GM12878 (cell line): ENCODE data around the gene PKP2. TPM values are rescaled to one million over a fixed set of nuclear protein-coding genes. Genes with fewer than 3 reads are reported as not detected.

Experiments
- ATAC-seq: fragments of 200-7000 bp; cut with Tn5 transposase; 3 replicates; pipeline ENCODE4 v1.9.1; 2020; ENCODE audit warnings: mild to moderate bottlenecking, moderate library complexity
- BruUV-seq: library from RNA; stranded (reverse); fragments of 400-500 nt; replicated peaks from 2 replicates; lab custom pipeline; 2021; lab: Mats Ljungman, UMichigan
- CTCF ChIA-PET: fragments of 300-600 bp; sonication (Branson Sonifier 250); formaldehyde crosslinking; extraction: SDS; loops from one replicate; lab custom pipeline; 2021; ENCODE audit warnings: inconsistent platforms; lab: Yijun Ruan, JAX
- POLR2A ChIA-PET: fragments of 350-600 bp; formaldehyde crosslinking; extraction: SDS; loops from one replicate; lab custom pipeline; 2021; ENCODE audit warnings: inconsistent platforms; lab: Charles Lee
- RAD21 ChIA-PET: fragments of 300-600 bp; sonication (Branson Sonifier 250); formaldehyde crosslinking; loops from one replicate; lab custom pipeline; 2023; ENCODE audit warnings: antibody characterized with exemption; ENCODE audit not compliant: unreplicated experiment; lab: Charles Lee
- SMC1A ChIA-PET: fragments of 300-600 bp; sonication (Branson Sonifier 250); formaldehyde crosslinking; loops from one replicate; lab custom pipeline; 2023; ENCODE audit not compliant: unreplicated experiment, uncharacterized antibody; lab: Charles Lee
- DNase-seq: peaks from one replicate; pipeline ENCODE4 v3.0.0-alpha.2; 2011; ENCODE audit warnings: low read depth, low spot score
- FAIRE-seq: peaks from 3 replicates; lab custom pipeline; 2011; peaks lifted over from hg19 to GRCh38; lab: Jason Lieb, UNC
- H2AFZ ChIP-seq: 2 replicates; pipeline ENCODE4 v1.6.0; 2011; ENCODE audit warnings: low read depth, low read length, control low read depth; ENCODE audit not compliant: control insufficient read depth
- H3K27ac ChIP-seq: 2 replicates; pipeline ENCODE4 v1.5.1; 2011; ENCODE audit warnings: control low read depth; ENCODE audit not compliant: control insufficient read depth, insufficient read depth
- H3K27me3 ChIP-seq, 2 experiments: replicated peaks in 1 of 2; 2 replicates each; pipeline versions ENCODE4 v1.6.0 to v1.6.1; 2011; ENCODE audit warnings: low read length in 1 of 2; ENCODE audit not compliant: control insufficient read depth in 2 of 2, insufficient read depth in 2 of 2
- H3K36me3 ChIP-seq, 2 experiments: 2 replicates each; pipeline ENCODE4 v1.5.1; 2011; ENCODE audit warnings: low read length in 1 of 2; ENCODE audit not compliant: control insufficient read depth in 2 of 2, insufficient read depth in 2 of 2
- H3K4me1 ChIP-seq: 2 replicates; pipeline ENCODE4 v1.6.1; 2011; ENCODE audit warnings: mild to moderate bottlenecking, low read length, moderate library complexity, mixed read lengths; ENCODE audit not compliant: control insufficient read depth, insufficient read depth
- H3K4me2 ChIP-seq: 2 replicates; pipeline ENCODE4 v1.6.0; 2011; ENCODE audit warnings: control low read depth; ENCODE audit not compliant: control insufficient read depth, insufficient read depth
- H3K4me3 ChIP-seq: fragments of 200-600 bp; sonication (generic); 2 replicates; pipeline ENCODE4 v1.5.1; 2016
- H3K79me2 ChIP-seq: 2 replicates; pipeline ENCODE4 v1.6.0; 2011; ENCODE audit warnings: low read length; ENCODE audit not compliant: control insufficient read depth, insufficient read depth
- H3K9ac ChIP-seq: 2 replicates; pipeline ENCODE4 v1.8.0; 2011; ENCODE audit warnings: low read length, control low read depth, mixed read lengths; ENCODE audit not compliant: control insufficient read depth, insufficient read depth
- H3K9me3 ChIP-seq: replicated peaks from 3 replicates; pipeline ENCODE4 v1.5.1; 2011; ENCODE audit warnings: mild to moderate bottlenecking, low read length; ENCODE audit not compliant: control insufficient read depth, insufficient read depth
- H4K20me1 ChIP-seq: 2 replicates; pipeline ENCODE4 v1.6.0; 2011; ENCODE audit not compliant: control insufficient read depth, insufficient read depth
- CBFB ChIP-seq: IDR thresholded peaks from 2 replicates; pipeline ENCODE4 v1.6.1; 2016; ENCODE audit warnings: antibody characterized with exemption, low read depth
- CBX3 ChIP-seq: fragments of 200-600 bp; sonication (generic); IDR thresholded peaks from 2 replicates; pipeline ENCODE4 v1.6.1; 2016; ENCODE audit warnings: low read depth, borderline replicate concordance
- E4F1 ChIP-seq: fragments of 450-650 bp; IDR thresholded peaks from 2 replicates; pipeline ENCODE4 v1.6.1; 2018; ENCODE audit warnings: borderline replicate concordance, mild to moderate bottlenecking; ENCODE audit not compliant: partially characterized antibody
- GATAD2B ChIP-seq: fragments of 450-650 bp; conservative IDR thresholded peaks from 2 replicates; pipeline ENCODE4 v1.6.1; 2017; ENCODE audit warnings: low read depth, mild to moderate bottlenecking, moderate library complexity
- POU2F2 ChIP-seq: IDR thresholded peaks from 3 replicates; pipeline ENCODE4 v1.6.1; 2011; ENCODE audit warnings: low read depth, mild to moderate bottlenecking, low read length, borderline replicate concordance
- SKIL ChIP-seq: fragments of 450-650 bp; IDR thresholded peaks from 2 replicates; pipeline ENCODE4 v1.6.1; 2017; ENCODE audit warnings: mild to moderate bottlenecking, low read depth, inconsistent platforms; ENCODE audit not compliant: poor library complexity, severe bottlenecking
- TAF1 ChIP-seq: IDR thresholded peaks from 2 replicates; pipeline ENCODE4 v1.6.1; 2011; ENCODE audit warnings: mild to moderate bottlenecking, low read depth, low read length, borderline replicate concordance
- USF1 ChIP-seq: IDR thresholded peaks from 2 replicates; pipeline ENCODE4 v1.6.1; 2011; ENCODE audit warnings: borderline replicate concordance, low read depth, mild to moderate bottlenecking, moderate library complexity, mixed read lengths, low read length; ENCODE audit not compliant: insufficient read depth; ENCODE audit errors: extremely low read length
- ZNF622 ChIP-seq: fragments of 450-650 bp; IDR thresholded peaks from 2 replicates; pipeline ENCODE4 v1.6.1; 2017; ENCODE audit warnings: mild to moderate bottlenecking, inconsistent platforms
- whole genome bisulfite sequencing: methylation state at CpG from one replicate; pipeline ENCODE4 v1.1.6; 2016; ENCODE audit warnings: low lambda C conversion rate; ENCODE audit not compliant: insufficient replicate concordance, insufficient coverage; ENCODE audit errors: missing lambda C conversion rate; 5-methylcytosine and 5-hydroxymethylcytosine counted together
- in situ Hi-C: fragments of 300-500 bp; cut with MboI; formaldehyde crosslinking; loops from 9 replicates; pipeline ENCODE4 v1.14.3; 2018; ENCODE audit warnings: mixed read lengths
- intact Hi-C: fragments of 100-400 bp; cut with micrococcal nuclease; formaldehyde crosslinking; loops from one replicate; pipeline ENCODE4 v1.14.2; 2022; ENCODE audit not compliant: unreplicated experiment
- polyA plus RNA-seq, 11 experiments: library from polyadenylated mRNA; depleted of rRNA in 4 of 11; unstranded in 6 of 11; stranded (reverse) in 5 of 11; fragments of >200 nt; fragmentation: Nextera tagmentation in 4 of 11; fragmentation: Illumina TruSeq in 1 of 11; extraction: Ambion mirVana in 4 of 11; extraction: Trizol in 1 of 11; gene quantifications; 1 replicate in 1 of 11; 2 replicates in 10 of 11; pipeline versions ENCODE4 v1.2.1 to v1.2.3, GENCODE V29; 2011 to 2016; ENCODE audit warnings: inconsistent platforms in 2 of 11, missing spikeins in 2 of 11, low read depth in 1 of 11
- total RNA-seq, 4 experiments: library from RNA; depleted of rRNA in 3 of 4; stranded (reverse); fragments of >200 nt in 3 of 4; fragmentation: Illumina TruSeq in 1 of 4; extraction: Trizol in 1 of 4; gene quantifications; 2 replicates each; pipeline versions ENCODE4 v1.2.1 to v1.2.3, GENCODE V29; 2013 to 2021

Gene PKP2
- total and polyA plus RNA-seq, 10 of the 15 experiments (the other 5 are each of a cell fraction or from before 2014, with no cell fraction given), result 0.02 to 4.1 (median 0.07) TPM; not detected in 4

GRCh38 chr12:32887058-32887457, 9.5 kb downstream of the PKP2 start:
- WGBS, result 47% methylated on average over 3 of the region's 3 CpGs
- Histone ChIP-seq H3K27me3 (no peaks in the 10 kb centered on the region), H3K79me2 (no peaks in the 10 kb centered on the region), H3K9ac (no peak overlapping the region)
- POLR2A ChIA-PET, result no interaction called here
- TF ChIP-seq CBFB (no peak), E4F1 (no peak), CBX3 (no peak), GATAD2B (no peak), ZNF622 (no peak), TAF1 (no peak), USF1 (no peak), SKIL (no peak), POU2F2 (no peak)
- TF ChIP-seq, all 136 proteins: peak for 0
- H3K4me3 ChIP-seq, result no peak overlapping the region
- no peak overlapping the region for H3K4me2 ChIP-seq
- intact Hi-C loops (no loop called here), in situ Hi-C loops (no loop called here)
- FAIRE-seq, result no peak
- ChIA-PET SMC1A (no interaction called here), RAD21 (no interaction called here), CTCF (interaction anchor here (0.7 kb wide), 1 partner anchor 83 kb away, joined by 3 read pairs; no protein-coding TSS in a partner anchor)
- no peak for DNase-seq
- no TSS peak for BruUV-seq
- ATAC-seq, result no peak
- H3K27ac ChIP-seq, result no peak overlapping the region
- H4K20me1 ChIP-seq, result no peaks in the 10 kb centered on the region
- H3K36me3 ChIP-seq, result no peaks in the 10 kb centered on the region
- no peaks in the 10 kb centered on the region for H3K9me3 ChIP-seq
- no peak overlapping the region for H2AFZ ChIP-seq
- no peaks in the 10 kb centered on the region for H3K4me1 ChIP-seq
